ENCODE results near the gene EYS. TPM values are rescaled to one million over a fixed set of nuclear protein-coding genes. Genes with fewer than 3 reads are reported as not detected.

The EYS gene
- total RNA-seq, 1 experiment from 2014 or later = not detected

GRCh38 chr6:64104051-64104450 is 1603.0 kb downstream of the EYS start:
- no peak overlapping the region for H3K4me3 ChIP-seq
- no peak for DNase-seq
- H3K9me3 ChIP-seq = no peaks in the 10 kb centered on the region
- no peaks in the 10 kb centered on the region for H3K27me3 ChIP-seq
- H3K36me3 ChIP-seq = no peaks in the 10 kb centered on the region

GRCh38 chr6:64103480-64103879 is 1603.5 kb downstream of the EYS start:
- no peak for DNase-seq
- Histone ChIP-seq H3K4me3 (no peak overlapping the region), H3K9me3 (no peaks in the 10 kb centered on the region), H3K36me3 (no peaks in the 10 kb centered on the region), H3K27me3 (no peaks in the 10 kb centered on the region)

- H3K27me3 ChIP-seq = no peaks in the 10 kb centered on the region
- no peak overlapping the region for H3K4me3 ChIP-seq
- H3K9me3 ChIP-seq = no peaks in the 10 kb centered on the region
- H3K36me3 ChIP-seq = no peaks in the 10 kb centered on the region
- no peak for DNase-seq
Observed at GRCh38 chr6:64100702-64101303, 1606.2 kb downstream of the EYS start.

GRCh38 chr6:64090352-64090751 is 1616.7 kb downstream of the EYS start:
- Histone ChIP-seq H3K36me3 (no peaks in the 10 kb centered on the region), H3K9me3 (no peaks in the 10 kb centered on the region; the same call in none of the 2 replicates), H3K27me3 (no peaks in the 10 kb centered on the region), H3K4me3 (no peak overlapping the region)
- no peak for DNase-seq

GRCh38 chr6:64085126-64085525 is 1621.9 kb downstream of the EYS start:
- DNase-seq = no peak
- no peaks in the 10 kb centered on the region; the same call in 1 of the 2 replicates for H3K9me3 ChIP-seq
- H3K27me3 ChIP-seq = no peaks in the 10 kb centered on the region
- no peak overlapping the region for H3K4me3 ChIP-seq
- H3K36me3 ChIP-seq = no peaks in the 10 kb centered on the region

GRCh38 chr6:64084185-64084663 is 1622.8 kb downstream of the EYS start:
- Histone ChIP-seq H3K36me3 (no peaks in the 10 kb centered on the region), H3K9me3 (no peaks in the 10 kb centered on the region; the same call in 1 of the 2 replicates), H3K27me3 (no peaks in the 10 kb centered on the region), H3K4me3 (no peak overlapping the region)
- DNase-seq = no peak

GRCh38 chr6:64083261-64083660 is 1623.8 kb downstream of the EYS start:
- H3K9me3 ChIP-seq = no peaks in the 10 kb centered on the region; the same call in 1 of the 2 replicates
- H3K36me3 ChIP-seq = no peaks in the 10 kb centered on the region
- H3K4me3 ChIP-seq = no peak overlapping the region
- DNase-seq = no peak
- no peaks in the 10 kb centered on the region for H3K27me3 ChIP-seq

GRCh38 chr6:64081453-64081852 is 1625.6 kb downstream of the EYS start:
- Histone ChIP-seq H3K4me3 (no peak overlapping the region), H3K27me3 (no peaks in the 10 kb centered on the region), H3K36me3 (no peaks in the 10 kb centered on the region), H3K9me3 (no peaks in the 10 kb centered on the region)
- DNase-seq = no peak

GRCh38 chr6:64074981-64075380 is 1632.0 kb downstream of the EYS start:
- no peak for DNase-seq

GRCh38 chr6:64072686-64073085 is 1634.3 kb downstream of the EYS start:
- no peak for DNase-seq
- H3K36me3 ChIP-seq = no peaks in the 10 kb centered on the region
- no peak overlapping the region for H3K4me3 ChIP-seq
- H3K9me3 ChIP-seq = no peaks in the 10 kb centered on the region
- no peaks in the 10 kb centered on the region for H3K27me3 ChIP-seq

More at GRCh38 chr6:64074981-64075380, 1632.0 kb downstream of the EYS start:
- H3K9me3 ChIP-seq = no peaks in the 10 kb centered on the region
- no peaks in the 10 kb centered on the region for H3K27me3 ChIP-seq
- H3K36me3 ChIP-seq = no peaks in the 10 kb centered on the region
- no peak overlapping the region for H3K4me3 ChIP-seq

- Histone ChIP-seq H3K9me3 (no peaks in the 10 kb centered on the region), H3K36me3 (no peaks in the 10 kb centered on the region), H3K4me3 (no peak overlapping the region), H3K27me3 (no peaks in the 10 kb centered on the region)
- no peak for DNase-seq
Observed at GRCh38 chr6:64064919-64065318, 1642.1 kb downstream of the EYS start.

GRCh38 chr6:64062960-64063683 is 1643.9 kb downstream of the EYS start:
- H3K27me3 ChIP-seq = no peaks in the 10 kb centered on the region
- no peak for DNase-seq
- no peaks in the 10 kb centered on the region for H3K9me3 ChIP-seq
- H3K36me3 ChIP-seq = no peaks in the 10 kb centered on the region
- H3K4me3 ChIP-seq = no peak overlapping the region

GRCh38 chr6:64054861-64055260 is 1652.2 kb downstream of the EYS start:
- no peak for DNase-seq

GRCh38 chr6:64050590-64050989 is 1656.4 kb downstream of the EYS start:
- H3K36me3 ChIP-seq = no peaks in the 10 kb centered on the region
- no peak for DNase-seq

More at GRCh38 chr6:64054861-64055260, 1652.2 kb downstream of the EYS start:
- Histone ChIP-seq H3K4me3 (no peak overlapping the region), H3K9me3 (no peaks in the 10 kb centered on the region), H3K36me3 (no peaks in the 10 kb centered on the region), H3K27me3 (no peaks in the 10 kb centered on the region)

GRCh38 chr6:64049736-64050135 is 1657.3 kb downstream of the EYS start:
- Histone ChIP-seq H3K27me3 (no peaks in the 10 kb centered on the region), H3K9me3 (no peaks in the 10 kb centered on the region), H3K4me3 (no peak overlapping the region), H3K36me3 (no peaks in the 10 kb centered on the region)
- DNase-seq = no peak

More at GRCh38 chr6:64050590-64050989, 1656.4 kb downstream of the EYS start:
- no peaks in the 10 kb centered on the region for H3K27me3 ChIP-seq
- no peaks in the 10 kb centered on the region for H3K9me3 ChIP-seq
- H3K4me3 ChIP-seq = no peak overlapping the region

GRCh38 chr6:64046746-64047208 is 1660.2 kb downstream of the EYS start:
- Histone ChIP-seq H3K27me3 (no peaks in the 10 kb centered on the region), H3K36me3 (no peaks in the 10 kb centered on the region), H3K9me3 (no peaks in the 10 kb centered on the region), H3K4me3 (no peak overlapping the region)
- DNase-seq = no peak

- no peak overlapping the region for H3K4me3 ChIP-seq
- H3K36me3 ChIP-seq = no peaks in the 10 kb centered on the region
- no peaks in the 10 kb centered on the region for H3K9me3 ChIP-seq
- no peak for DNase-seq
- H3K27me3 ChIP-seq = no peaks in the 10 kb centered on the region
Observed at GRCh38 chr6:64041373-64041772, 1665.7 kb downstream of the EYS start.

- no peak for DNase-seq
Observed at GRCh38 chr6:64040113-64040512, 1666.9 kb downstream of the EYS start.

More at GRCh38 chr6:64040113-64040512, 1666.9 kb downstream of the EYS start:
- no peaks in the 10 kb centered on the region for H3K9me3 ChIP-seq
- H3K4me3 ChIP-seq = no peak overlapping the region
- H3K36me3 ChIP-seq = no peaks in the 10 kb centered on the region
- H3K27me3 ChIP-seq = no peaks in the 10 kb centered on the region
